K562 (cell line): ENCODE data around the gene BSDC1.

Source experiments
- POLR2A ChIP-seq: fragments of 450-650 bp; conservative IDR thresholded peaks from 2 replicates; pipeline ENCODE4 v1.6.1; 2016
- PRPF4 ChIP-seq: fragments of 200-400 bp; formaldehyde crosslinking; IDR thresholded peaks from one replicate; pipeline ENCODE4 v1.6.1; 2017; ENCODE audit warnings: low read length, low read depth, mild to moderate bottlenecking; ENCODE audit not compliant: insufficient read depth, poor library complexity, severe bottlenecking
- TF ChIP-seq, protein P1 (sequence below): fragments of 450-650 bp; IDR thresholded peaks from 2 replicates; pipeline ENCODE4 v1.6.1; 2018; ENCODE audit warnings: mild to moderate bottlenecking, low read depth; ENCODE audit not compliant: partially characterized antibody

DNA sequence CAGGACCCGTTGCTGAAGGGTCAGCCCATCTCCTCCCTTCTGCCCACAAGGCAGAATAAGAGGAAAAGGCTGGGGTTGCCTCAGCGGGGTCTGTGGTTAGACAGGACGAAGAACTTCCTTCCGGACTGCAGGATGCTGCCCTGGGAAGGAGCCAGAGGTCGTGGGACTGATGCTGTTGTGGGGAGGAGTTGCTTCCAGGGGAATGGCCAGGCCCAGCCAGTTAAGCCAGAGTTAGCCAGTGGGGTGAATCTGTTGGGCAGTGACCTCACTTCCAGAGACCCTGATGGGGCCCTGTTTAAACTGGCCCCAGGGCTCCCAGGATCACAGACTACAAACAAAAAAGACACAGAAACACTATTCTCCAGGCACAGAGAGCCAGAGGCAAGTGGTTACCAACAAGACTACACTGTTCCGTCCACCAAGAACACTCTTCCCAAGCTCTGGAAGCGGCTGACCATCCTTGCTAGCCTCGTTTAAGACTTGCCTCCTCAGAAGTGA, 45.0 kb downstream of the BSDC1 start:
- TF ChIP-seq, protein P1, sequence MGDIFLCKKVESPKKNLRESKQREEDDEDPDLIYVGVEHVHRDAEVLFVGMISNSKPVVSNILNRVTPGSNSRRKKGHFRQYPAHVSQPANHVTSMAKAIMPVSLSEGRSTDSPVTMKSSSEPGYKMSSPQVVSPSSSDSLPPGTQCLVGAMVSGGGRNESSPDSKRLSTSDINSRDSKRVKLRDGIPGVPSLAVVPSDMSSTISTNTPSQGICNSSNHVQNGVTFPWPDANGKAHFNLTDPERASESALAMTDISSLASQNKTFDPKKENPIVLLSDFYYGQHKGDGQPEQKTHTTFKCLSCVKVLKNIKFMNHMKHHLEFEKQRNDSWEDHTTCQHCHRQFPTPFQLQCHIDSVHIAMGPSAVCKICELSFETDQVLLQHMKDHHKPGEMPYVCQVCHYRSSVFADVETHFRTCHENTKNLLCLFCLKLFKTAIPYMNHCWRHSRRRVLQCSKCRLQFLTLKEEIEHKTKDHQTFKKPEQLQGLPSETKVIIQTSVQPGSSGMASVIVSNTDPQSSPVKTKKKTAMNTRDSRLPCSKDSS = no peak
- no peak for TF ChIP-seq POLR2A
- no peak for TF ChIP-seq PRPF4
